Activated naive CD4-positive, alpha-beta T cell treated with anti-CD3 and anti-CD28 coated beads for 36 hours (primary cell): ENCODE results near the gene KDM7A. TPM values are rescaled to one million over a fixed set of nuclear protein-coding genes. Genes with fewer than 3 reads are reported as not detected.
A peak's percentile ranks its signal among the peaks of the same experiment; 100 is the strongest.
"Not testable (repeated sequence)": the region's sequence is repeated elsewhere in the genome, so short reads cannot be mapped to it uniquely, and the experiment has no call there.

Experiments used
- CTCF ChIA-PET: fragments of 350-600 bp; sonication (Branson Sonifier 250); formaldehyde crosslinking; loops from one replicate; lab custom pipeline; 2021; ENCODE audit warnings: antibody characterized with exemption; lab: Charles Lee
- DNase-seq: peaks from one replicate; pipeline ENCODE4 v3.0.0-alpha.2; 2020
- H3K27ac Mint-ChIP-seq: one replicate; pipeline ENCODE4 v1.8.0; 2021; ENCODE audit warnings: mild to moderate bottlenecking, mixed read lengths
- H3K27me3 Mint-ChIP-seq: one replicate; pipeline ENCODE4 v1.8.0; 2021; ENCODE audit warnings: low read depth, mixed read lengths
- H3K36me3 Mint-ChIP-seq: one replicate; pipeline ENCODE4 v1.8.0; 2021; ENCODE audit warnings: low read depth, mixed read lengths
- H3K4me1 Mint-ChIP-seq: one replicate; pipeline ENCODE4 v1.8.0; 2021; ENCODE audit warnings: low read depth, mixed read lengths
- H3K4me3 Mint-ChIP-seq: one replicate; pipeline ENCODE4 v1.8.0; 2021; ENCODE audit warnings: mild to moderate bottlenecking, moderate library complexity, mixed read lengths
- H3K9me3 Mint-ChIP-seq: one replicate; pipeline ENCODE4 v1.8.0; 2021; ENCODE audit warnings: mixed read lengths
- intact Hi-C: fragments of 100-400 bp; cut with micrococcal nuclease; formaldehyde crosslinking; loops from one replicate; pipeline ENCODE4 v1.15.1; 2023
- total RNA-seq, 2 experiments: library from RNA; stranded (reverse); gene quantifications; one replicate each; pipeline ENCODE4 v1.2.3, GENCODE V29; 2021

The KDM7A gene
- total RNA-seq, 2 experiments from 2014 or later, result 27.4 to 29.3 TPM

GRCh38 chr7:140114817-140115216 lies 62.0 kb downstream of the KDM7A start:
- H3K9me3 Mint-ChIP-seq, H3K4me3 Mint-ChIP-seq, H3K27ac Mint-ChIP-seq, H3K4me1 Mint-ChIP-seq, H3K27me3 Mint-ChIP-seq, intact Hi-C loops, CTCF ChIA-PET, DNase-seq: not testable (repeated sequence)
- H3K36me3 Mint-ChIP-seq, result peaks cover 33% of the 10 kb centered on the region

- H3K4me1 Mint-ChIP-seq, DNase-seq, H3K27me3 Mint-ChIP-seq, H3K4me3 Mint-ChIP-seq, H3K27ac Mint-ChIP-seq, intact Hi-C loops, H3K9me3 Mint-ChIP-seq: not testable (repeated sequence)
- CTCF ChIA-PET, result interaction anchor here (0.9 kb wide), 1 partner anchor 11 kb away, joined by 3 read pairs; no protein-coding TSS in a partner anchor
- peaks cover 38% of the 10 kb centered on the region for H3K36me3 Mint-ChIP-seq
These were observed 68.0 kb downstream of the KDM7A start for GRCh38 chr7:140108777-140109176.

GRCh38 chr7:140096459-140096858 lies 80.3 kb downstream of the KDM7A start:
- Mint-ChIP-seq H3K27ac (no peak overlapping the region), H3K36me3 (peaks cover 42% of the 10 kb centered on the region), H3K27me3 (no peaks in the 10 kb centered on the region), H3K4me1 (no peaks in the 10 kb centered on the region), H3K4me3 (no peak overlapping the region), H3K9me3 (no peaks in the 10 kb centered on the region)
- CTCF ChIA-PET, result no interaction called here
- intact Hi-C loops, result no loop called here
- DNase-seq, result no peak

- no peaks in the 10 kb centered on the region for H3K27me3 Mint-ChIP-seq
- CTCF ChIA-PET, result no interaction called here
- peaks cover 34% of the 10 kb centered on the region for H3K36me3 Mint-ChIP-seq
- peak overlapping the region; percentile 2 for H3K27ac Mint-ChIP-seq
- H3K4me1 Mint-ChIP-seq, result no peaks in the 10 kb centered on the region
- H3K4me3 Mint-ChIP-seq, result no peak overlapping the region
- no peaks in the 10 kb centered on the region for H3K9me3 Mint-ChIP-seq
- DNase-seq, result no peak
- intact Hi-C loops, result no loop called here
These were observed 83.4 kb downstream of the KDM7A start for GRCh38 chr7:140093375-140093774.

- Mint-ChIP-seq H3K36me3 (no peaks in the 10 kb centered on the region), H3K4me1 (peaks cover 33% of the 10 kb centered on the region), H3K27ac (peak overlapping the region; percentile 33), H3K27me3 (no peaks in the 10 kb centered on the region), H3K4me3 (no peak overlapping the region), H3K9me3 (no peaks in the 10 kb centered on the region)
- no peak for DNase-seq
- intact Hi-C loops, result no loop called here
- CTCF ChIA-PET, result no interaction called here
These were observed 91.3 kb downstream of the KDM7A start for GRCh38 chr7:140085447-140085846.

GRCh38 chr7:140084972-140085371 lies 91.8 kb downstream of the KDM7A start:
- Mint-ChIP-seq H3K27me3 (no peaks in the 10 kb centered on the region), H3K27ac (peak overlapping the region; percentile 5), H3K4me1 (peaks cover 33% of the 10 kb centered on the region), H3K36me3 (no peaks in the 10 kb centered on the region), H3K4me3 (no peak overlapping the region), H3K9me3 (no peaks in the 10 kb centered on the region)
- CTCF ChIA-PET, result no interaction called here
- intact Hi-C loops, result no loop called here
- peak; percentile 60 for DNase-seq

- H3K27ac Mint-ChIP-seq, result no peak overlapping the region
These were observed 92.6 kb downstream of the KDM7A start for GRCh38 chr7:140084142-140084655.

GRCh38 chr7:140082770-140083169 lies 94.0 kb downstream of the KDM7A start:
- H3K4me1 Mint-ChIP-seq, result peaks cover 35% of the 10 kb centered on the region
- no peak overlapping the region for H3K27ac Mint-ChIP-seq
- intact Hi-C loops, result no loop called here
- H3K27me3 Mint-ChIP-seq, result no peaks in the 10 kb centered on the region
- DNase-seq, result no peak
- H3K4me3 Mint-ChIP-seq, result no peak overlapping the region
- no peaks in the 10 kb centered on the region for H3K36me3 Mint-ChIP-seq
- CTCF ChIA-PET, result interaction anchor here (0.6 kb wide), 1 partner anchor 124 kb away, joined by 3 read pairs; no protein-coding TSS in a partner anchor
- no peaks in the 10 kb centered on the region for H3K9me3 Mint-ChIP-seq

More at GRCh38 chr7:140084142-140084655, 92.6 kb downstream of the KDM7A start:
- DNase-seq, result peak; percentile 33
- H3K27me3 Mint-ChIP-seq, result no peaks in the 10 kb centered on the region
- CTCF ChIA-PET, result no interaction called here
- peaks cover 33% of the 10 kb centered on the region for H3K4me1 Mint-ChIP-seq
- H3K4me3 Mint-ChIP-seq, result no peak overlapping the region
- H3K36me3 Mint-ChIP-seq, result no peaks in the 10 kb centered on the region
- no peaks in the 10 kb centered on the region for H3K9me3 Mint-ChIP-seq
- intact Hi-C loops, result no loop called here

- H3K9me3 Mint-ChIP-seq, result no peaks in the 10 kb centered on the region
- H3K36me3 Mint-ChIP-seq, result no peaks in the 10 kb centered on the region
- peaks cover 31% of the 10 kb centered on the region for H3K4me1 Mint-ChIP-seq
- intact Hi-C loops, result no loop called here
- DNase-seq, result no peak
- CTCF ChIA-PET, result no interaction called here
- H3K4me3 Mint-ChIP-seq, result no peak overlapping the region
- no peaks in the 10 kb centered on the region for H3K27me3 Mint-ChIP-seq
- no peak overlapping the region for H3K27ac Mint-ChIP-seq
These were observed 94.9 kb downstream of the KDM7A start for GRCh38 chr7:140081774-140082425.

GRCh38 chr7:140080919-140081318 lies 95.9 kb downstream of the KDM7A start:
- H3K9me3 Mint-ChIP-seq, result no peaks in the 10 kb centered on the region
- no peak overlapping the region for H3K4me3 Mint-ChIP-seq
- DNase-seq, result no peak
- H3K27me3 Mint-ChIP-seq, result no peaks in the 10 kb centered on the region
- peaks cover 25% of the 10 kb centered on the region for H3K4me1 Mint-ChIP-seq
- H3K36me3 Mint-ChIP-seq, result no peaks in the 10 kb centered on the region
- intact Hi-C loops, result no loop called here
- no peak overlapping the region for H3K27ac Mint-ChIP-seq
- CTCF ChIA-PET, result no interaction called here

- no peaks in the 10 kb centered on the region for H3K36me3 Mint-ChIP-seq
- no peaks in the 10 kb centered on the region for H3K27me3 Mint-ChIP-seq
- peaks cover 9% of the 10 kb centered on the region for H3K4me1 Mint-ChIP-seq
- no peaks in the 10 kb centered on the region for H3K9me3 Mint-ChIP-seq
- no peak for DNase-seq
- no peak overlapping the region for H3K4me3 Mint-ChIP-seq
- intact Hi-C loops, result no loop called here
- CTCF ChIA-PET, result interaction anchor here (1.1 kb wide), 1 partner anchor 9 kb away, joined by 5 read pairs; no protein-coding TSS in a partner anchor
- no peak overlapping the region for H3K27ac Mint-ChIP-seq
These were observed 97.7 kb downstream of the KDM7A start for GRCh38 chr7:140079121-140079536.

GRCh38 chr7:140078392-140078791 lies 98.4 kb downstream of the KDM7A start:
- CTCF ChIA-PET, result no interaction called here
- no peak for DNase-seq
- H3K4me1 Mint-ChIP-seq, result peaks cover 2% of the 10 kb centered on the region
- H3K4me3 Mint-ChIP-seq, result no peak overlapping the region
- no peaks in the 10 kb centered on the region for H3K9me3 Mint-ChIP-seq
- intact Hi-C loops, result no loop called here
- no peaks in the 10 kb centered on the region for H3K36me3 Mint-ChIP-seq
- H3K27ac Mint-ChIP-seq, result no peak overlapping the region
- no peaks in the 10 kb centered on the region for H3K27me3 Mint-ChIP-seq

GRCh38 chr7:140074780-140075179 lies 102.0 kb downstream of the KDM7A start:
- Mint-ChIP-seq H3K4me1 (peaks cover 3% of the 10 kb centered on the region), H3K4me3 (no peak overlapping the region), H3K9me3 (peaks cover 3% of the 10 kb centered on the region), H3K27me3 (no peaks in the 10 kb centered on the region), H3K27ac (no peak overlapping the region), H3K36me3 (no peaks in the 10 kb centered on the region)
- no peak for DNase-seq
- CTCF ChIA-PET, result no interaction called here
- intact Hi-C loops, result no loop called here
